Sigmoid colon (tissue), 7 donors: ENCODE data around the gene LPAR1. TPM values are rescaled to one million over a fixed set of nuclear protein-coding genes. Genes with fewer than 3 reads are reported as not detected.

Experiments
- DNase-seq: peaks from one replicate; pipeline ENCODE4 v3.0.0-alpha.2; 2019
- H3K27ac ChIP-seq, 4 donors: fragments of 200-600 bp; sonication (generic); one replicate each; pipeline ENCODE4 v1.5.1; 2016 to 2019; ENCODE audit warnings: mild to moderate bottlenecking in 1 of 4
- H3K27me3 ChIP-seq, 3 donors: fragments of 200-600 bp; sonication (generic); one replicate each; pipeline ENCODE4 v1.5.1; 2019; ENCODE audit warnings: mild to moderate bottlenecking in 1 of 3
- H3K36me3 ChIP-seq, 4 donors: fragments of 200-600 bp; sonication (generic); one replicate each; pipeline ENCODE4 v1.5.1; 2016 to 2019
- H3K4me1 ChIP-seq, 4 donors: fragments of 200-600 bp; sonication (generic); one replicate each; pipeline ENCODE4 v1.5.1; 2017 to 2019
- H3K4me3 ChIP-seq, 4 donors: fragments of 200-600 bp; sonication (generic); one replicate each; pipeline ENCODE4 v1.5.1; 2017 to 2019; ENCODE audit warnings: mild to moderate bottlenecking in 2 of 4, moderate library complexity in 1 of 4
- H3K9me3 ChIP-seq, 4 donors: fragments of 200-600 bp in 3 of 4; sonication (generic) in 3 of 4; one replicate each; pipeline versions ENCODE4 v1.5.1 to v1.6.1; 2013 to 2019
- CTCF ChIP-seq, 4 experiments: fragments of 450-650 bp in 3 of 4; fragments of 200-600 bp in 1 of 4; IDR thresholded peaks; one replicate each; pipeline ENCODE4 v1.5.1; 2016 to 2019; ENCODE audit warnings: antibody characterized with exemption in 4 of 4, mild to moderate bottlenecking in 3 of 4, moderate library complexity in 2 of 4
- EP300 ChIP-seq, 4 donors: sonication (generic); formaldehyde crosslinking; IDR thresholded peaks; one replicate each; pipeline ENCODE4 v1.6.1; 2017; ENCODE audit warnings: antibody characterized with exemption in 4 of 4
- POLR2A ChIP-seq, 2 donors: fragments of 450-650 bp; IDR thresholded peaks; one replicate each; pipeline ENCODE4 v1.6.1; 2016; ENCODE audit warnings: antibody characterized with exemption in 2 of 2, mild to moderate bottlenecking in 2 of 2, moderate library complexity in 2 of 2
- POLR2AphosphoS5 ChIP-seq, 4 donors: sonication (generic); formaldehyde crosslinking; IDR thresholded peaks; one replicate each; pipeline ENCODE4 v1.6.1; 2017; ENCODE audit warnings: antibody characterized with exemption in 4 of 4
- WGBS, 2 donors: extraction: QIAGEN DNeasy Blood & Tissue Kit; methylation state at CpG; one replicate each; pipeline ENCODE4 v1.1.7; 2013; 5-methylcytosine and 5-hydroxymethylcytosine counted together
- intact Hi-C: fragments of 100-400 bp; cut with DNase I; formaldehyde crosslinking; loops from one replicate; pipeline ENCODE4 v1.15.1; 2023
- polyA plus RNA-seq, 3 donors: library from polyadenylated mRNA; stranded (reverse); fragments of 200-250 nt; gene quantifications; one replicate each; pipeline ENCODE4 v1.2.3, GENCODE V29; 2013
- total RNA-seq, 4 donors: library from RNA; depleted of rRNA; stranded (reverse); fragments of >200 nt; gene quantifications; one replicate each; pipeline ENCODE4 v1.1.0, GENCODE V29; 2016
- donor health status: healthy with polysubstance abuse.
- donor health status: Bipolar disorder and iron deficiency.
- donor health status: healthy.

Gene LPAR1
- total and polyA plus RNA-seq, 7 donors = 11.3 to 62.4 (median 34.9) TPM

- TF ChIP-seq POLR2AphosphoS5 (IDR thresholded peaks at IDR 0.05) (no peak), CTCF (IDR thresholded peaks at IDR 0.05) (no peak), EP300 (IDR thresholded peaks at IDR 0.05) (no peak), POLR2A (IDR thresholded peaks at IDR 0.05) (no peak)
These were observed 1.1 kb upstream of the LPAR1 start for GRCh38 chr9:111039231-111039906.

GRCh38 chr9:111037708-111038330 lies 451 bp downstream of the LPAR1 start:
- 1% methylated on average over 83 of the region's 83 CpGs for WGBS, 2 donors
- Histone ChIP-seq H3K9me3 (no peaks in the 10 kb centered on the region), H3K4me3 (peak overlapping the region; percentile 39 to 64 (median 57)), H3K36me3 (no peaks in the 10 kb centered on the region), H3K27ac (peak overlapping the region; percentile 79 to 85 (median 83)), H3K27me3 (peaks cover 12 to 52% (median 18%) of the 10 kb centered on the region in 3 donors), H3K4me1 (peaks cover 0 to 18% (median 12%) of the 10 kb centered on the region in 4 donors)
- intact Hi-C loops = loop anchor here (5.0 to 10.0 kb wide), 4 partner anchors 143 to 383 kb away; no protein-coding TSS in a partner anchor
- DNase-seq = peak; percentile 76
- no peak for TF ChIP-seq EP300 (IDR thresholded peaks at IDR 0.05)
- TF ChIP-seq POLR2A (IDR thresholded peaks at IDR 0.05) = no peak
- TF ChIP-seq CTCF (IDR thresholded peaks at IDR 0.05) = no peak

More at GRCh38 chr9:111039231-111039906, 1.1 kb upstream of the LPAR1 start:
- H3K27ac ChIP-seq = peak overlapping the region; percentile 78 to 85 (median 80)
- peaks cover 0 to 18% (median 12%) of the 10 kb centered on the region in 4 donors for H3K4me1 ChIP-seq
- H3K27me3 ChIP-seq = peaks cover 12 to 42% (median 18%) of the 10 kb centered on the region in 3 donors
- peak overlapping the region; percentile 47 to 64 (median 57) for H3K4me3 ChIP-seq
- no peaks in the 10 kb centered on the region for H3K36me3 ChIP-seq
- H3K9me3 ChIP-seq = no peaks in the 10 kb centered on the region
- WGBS, 2 donors = 13 to 39% methylated on average over 23 of the region's 23 CpGs
- intact Hi-C loops = loop anchor here (5.0 to 10.0 kb wide), 4 partner anchors 145 to 385 kb away; no protein-coding TSS in a partner anchor
- no peak for DNase-seq

GRCh38 chr9:111037356-111037707 lies 938 bp downstream of the LPAR1 start:
- Histone ChIP-seq H3K36me3 (no peaks in the 10 kb centered on the region), H3K27ac (peak overlapping the region; percentile 79 to 85 (median 83)), H3K9me3 (no peaks in the 10 kb centered on the region), H3K4me3 (peak overlapping the region; percentile 39 to 64 (median 57)), H3K27me3 (peaks cover 12 to 57% (median 18%) of the 10 kb centered on the region in 3 donors), H3K4me1 (peaks cover 0 to 18% (median 12%) of the 10 kb centered on the region in 4 donors)
- WGBS, 2 donors = 2 to 7% methylated on average over 13 of the region's 13 CpGs
- TF ChIP-seq EP300 (IDR thresholded peaks at IDR 0.05) (no peak), POLR2AphosphoS5 (IDR thresholded peaks at IDR 0.05) (no peak), CTCF (IDR thresholded peaks at IDR 0.05) (no peak), POLR2A (IDR thresholded peaks at IDR 0.05) (no peak)
- intact Hi-C loops = loop anchor here (5.0 to 10.0 kb wide), 4 partner anchors 143 to 383 kb away; no protein-coding TSS in a partner anchor
- DNase-seq = no peak

GRCh38 chr9:111036946-111037345 lies 1.3 kb downstream of the LPAR1 start:
- DNase-seq = no peak
- Histone ChIP-seq H3K4me1 (peaks cover 0 to 18% (median 12%) of the 10 kb centered on the region in 4 donors), H3K27ac (peak overlapping the region; percentile 79 to 85 (median 83)), H3K27me3 (peaks cover 12 to 57% (median 18%) of the 10 kb centered on the region in 3 donors), H3K9me3 (no peaks in the 10 kb centered on the region), H3K4me3 (peak overlapping the region; percentile 39 to 64 (median 57)), H3K36me3 (no peaks in the 10 kb centered on the region)
- intact Hi-C loops = loop anchor here (5.0 to 10.0 kb wide), 4 partner anchors 142 to 382 kb away; no protein-coding TSS in a partner anchor
- 6 to 33% methylated on average over 8 of the region's 8 CpGs for WGBS, 2 donors
- no peak for TF ChIP-seq CTCF (IDR thresholded peaks at IDR 0.05)
- no peak for TF ChIP-seq POLR2AphosphoS5 (IDR thresholded peaks at IDR 0.05)
- no peak for TF ChIP-seq POLR2A (IDR thresholded peaks at IDR 0.05)
- TF ChIP-seq EP300 (IDR thresholded peaks at IDR 0.05) = no peak
